Endometrial microvascular endothelial cells (primary cell): ENCODE data around the gene NAV1. TPM values are rescaled to one million over a fixed set of nuclear protein-coding genes. Genes with fewer than 3 reads are reported as not detected.
"Not testable (repeated sequence)": the region's sequence is repeated elsewhere in the genome, so short reads cannot be mapped to it uniquely, and the experiment has no call there.

Source experiments
- in situ Hi-C: cut with HindIII; loops from 2 replicates; pipeline ENCODE4 v1.10.0; 2017; ENCODE audit warnings: low sequenced_read_pairs, low pct_unique_long_range_greater_than_20kb; ENCODE audit errors: inconsistent ontology term
- total RNA-seq: library from RNA; depleted of rRNA; stranded (reverse); fragments of >200 nt; gene quantifications from one replicate; pipeline ENCODE4 v1.2.3, GENCODE V29; 2015; ENCODE audit errors: inconsistent ontology term

NAV1 gene
- total RNA-seq, 1 donor from 2014 or later = 47.8 TPM

- in situ Hi-C loops = loop anchor here (5.0 kb wide), 1 partner anchor 39 kb away; no protein-coding TSS in a partner anchor
Observed at GRCh38 chr1:201515895-201516294, 23.0 kb upstream of the NAV1 start.

DNA sequence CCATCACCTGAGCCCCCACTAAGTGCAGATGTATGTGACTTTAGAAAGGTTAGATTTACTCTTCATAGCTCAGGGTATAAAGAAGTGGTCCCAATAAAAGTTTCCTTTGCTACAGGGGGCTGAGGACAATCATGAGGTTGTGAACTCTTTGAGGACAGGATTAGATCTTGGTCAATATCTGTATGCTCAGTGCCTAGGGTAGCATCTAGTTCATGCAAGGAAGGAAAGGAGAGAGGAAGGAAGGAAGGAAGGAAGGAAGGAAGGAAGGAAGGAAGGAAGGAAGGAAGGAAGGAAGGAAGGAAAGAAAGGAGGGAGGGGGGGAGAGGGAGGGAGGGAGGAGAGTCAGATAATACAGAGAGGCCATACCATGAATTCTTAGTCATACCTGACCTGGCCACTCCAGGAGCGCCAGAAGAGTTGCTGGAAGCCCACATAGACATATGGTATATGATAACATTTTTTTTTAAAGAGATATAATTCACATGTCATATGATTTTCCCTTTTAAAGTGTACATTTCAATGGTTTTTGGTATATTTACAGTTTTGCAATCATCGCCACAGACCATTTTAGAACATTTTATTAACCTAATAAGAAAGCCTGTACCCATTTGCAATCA is 22.3 kb upstream of the NAV1 start:
- in situ Hi-C loops = loop anchor here (5.0 kb wide), 1 partner anchor 39 kb away; no protein-coding TSS in a partner anchor

- in situ Hi-C loops = loop anchor here (5.0 kb wide), 1 partner anchor 40 kb away; no protein-coding TSS in a partner anchor
Observed at GRCh38 chr1:201517631-201518030, 21.3 kb upstream of the NAV1 start.

DNA sequence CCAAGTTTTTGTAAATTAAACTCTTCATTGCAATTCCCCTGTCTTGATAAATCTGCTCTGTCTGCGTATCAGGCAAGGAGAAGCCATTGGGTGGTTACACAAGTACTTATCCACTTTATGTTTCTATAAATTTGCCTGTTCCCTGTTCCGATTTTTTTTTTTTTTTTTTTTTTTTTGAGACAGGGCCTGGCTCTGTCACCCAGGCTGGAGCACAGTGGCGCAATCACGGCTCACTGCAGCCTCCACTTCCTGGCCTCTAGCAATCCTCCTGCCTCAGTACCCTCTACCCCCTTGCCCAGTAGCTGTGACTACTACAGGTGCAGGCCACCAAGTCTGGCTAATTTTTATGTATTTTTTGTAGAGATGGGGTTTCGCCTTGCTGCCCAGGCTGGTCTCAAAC is 20.9 kb upstream of the NAV1 start:
- in situ Hi-C loops = loop anchor here (5.0 kb wide), 1 partner anchor 41 kb away; no protein-coding TSS in a partner anchor

DNA sequence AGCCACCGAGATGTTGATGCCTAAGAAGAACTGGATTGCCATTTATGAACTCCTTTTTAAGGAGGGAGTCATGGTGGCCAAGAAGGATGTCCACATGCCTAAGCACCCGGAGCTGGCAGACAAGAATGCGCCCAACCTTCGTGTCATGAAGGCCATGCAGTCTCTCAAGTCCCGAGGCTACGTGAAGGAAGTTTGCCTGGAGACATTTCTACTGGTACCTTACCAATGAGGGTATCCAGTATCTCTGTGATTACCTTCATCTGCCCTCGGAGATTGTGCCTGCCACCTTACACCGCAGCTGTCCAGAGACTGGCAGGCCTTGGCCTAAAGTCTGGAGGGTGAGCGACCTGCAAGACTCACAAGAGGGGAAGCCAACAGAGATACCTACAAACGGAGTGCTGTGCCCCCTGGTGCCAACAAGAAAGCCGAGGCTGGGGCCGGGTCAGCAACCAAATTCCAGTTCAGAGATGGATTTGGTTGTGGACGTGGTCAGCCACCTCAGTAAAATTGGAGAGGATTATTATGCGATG is 18.8 kb upstream of the NAV1 start:
- in situ Hi-C loops = not testable (repeated sequence)

DNA sequence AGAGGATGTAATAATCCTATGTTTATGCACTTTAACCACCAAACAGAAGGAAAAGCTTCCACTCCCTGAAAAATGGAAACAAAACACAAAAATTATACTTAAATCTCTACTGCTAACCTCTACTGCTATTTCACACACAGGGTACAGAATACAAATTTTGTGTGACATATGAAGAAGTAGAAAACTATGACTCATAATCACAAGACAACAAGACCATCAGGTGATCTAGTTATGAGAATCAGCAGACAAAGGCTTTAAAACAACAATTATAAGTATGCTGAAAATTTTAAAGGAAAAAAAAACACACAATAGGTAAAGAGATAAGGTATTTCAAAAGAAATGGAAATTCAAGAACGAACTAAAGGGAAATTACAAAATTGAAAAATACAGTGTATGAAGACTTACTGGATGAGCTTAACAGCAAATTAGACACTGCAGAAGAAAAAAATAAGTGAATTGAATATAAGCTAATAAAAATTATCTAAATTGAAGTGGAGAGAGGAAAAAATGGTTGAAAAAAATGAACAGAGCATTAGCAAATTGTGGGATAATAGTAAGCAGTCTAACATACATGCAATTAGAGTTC is 13.6 kb upstream of the NAV1 start:
- in situ Hi-C loops = no loop called here

DNA sequence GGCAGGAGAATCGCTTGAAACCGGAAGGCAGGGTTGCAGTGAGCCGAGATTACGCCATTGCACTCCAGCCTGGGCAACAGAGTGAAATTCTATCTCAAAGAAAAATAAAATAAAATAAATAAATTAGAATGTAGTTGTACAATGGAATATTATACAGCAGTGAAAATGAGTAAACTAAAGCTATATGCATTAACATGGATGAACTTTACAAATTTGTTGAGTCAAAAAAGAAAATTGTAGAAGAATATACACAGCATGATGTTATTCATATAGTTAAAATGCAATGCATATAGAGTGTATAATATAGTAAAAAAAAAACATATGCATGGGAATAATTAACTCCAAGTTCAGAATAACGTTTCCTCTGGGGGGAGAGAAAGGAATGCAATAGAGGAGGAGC is 11.0 kb upstream of the NAV1 start:
- in situ Hi-C loops = no loop called here

GRCh38 chr1:201528631-201529252 is 10.2 kb upstream of the NAV1 start:
- in situ Hi-C loops = no loop called here

- in situ Hi-C loops = no loop called here
Observed at GRCh38 chr1:201530741-201531531, 8.0 kb upstream of the NAV1 start.

- in situ Hi-C loops = no loop called here
Observed at GRCh38 chr1:201531551-201532425, 7.1 kb upstream of the NAV1 start.

GRCh38 chr1:201533836-201534235 is 5.1 kb upstream of the NAV1 start:
- in situ Hi-C loops = no loop called here

DNA sequence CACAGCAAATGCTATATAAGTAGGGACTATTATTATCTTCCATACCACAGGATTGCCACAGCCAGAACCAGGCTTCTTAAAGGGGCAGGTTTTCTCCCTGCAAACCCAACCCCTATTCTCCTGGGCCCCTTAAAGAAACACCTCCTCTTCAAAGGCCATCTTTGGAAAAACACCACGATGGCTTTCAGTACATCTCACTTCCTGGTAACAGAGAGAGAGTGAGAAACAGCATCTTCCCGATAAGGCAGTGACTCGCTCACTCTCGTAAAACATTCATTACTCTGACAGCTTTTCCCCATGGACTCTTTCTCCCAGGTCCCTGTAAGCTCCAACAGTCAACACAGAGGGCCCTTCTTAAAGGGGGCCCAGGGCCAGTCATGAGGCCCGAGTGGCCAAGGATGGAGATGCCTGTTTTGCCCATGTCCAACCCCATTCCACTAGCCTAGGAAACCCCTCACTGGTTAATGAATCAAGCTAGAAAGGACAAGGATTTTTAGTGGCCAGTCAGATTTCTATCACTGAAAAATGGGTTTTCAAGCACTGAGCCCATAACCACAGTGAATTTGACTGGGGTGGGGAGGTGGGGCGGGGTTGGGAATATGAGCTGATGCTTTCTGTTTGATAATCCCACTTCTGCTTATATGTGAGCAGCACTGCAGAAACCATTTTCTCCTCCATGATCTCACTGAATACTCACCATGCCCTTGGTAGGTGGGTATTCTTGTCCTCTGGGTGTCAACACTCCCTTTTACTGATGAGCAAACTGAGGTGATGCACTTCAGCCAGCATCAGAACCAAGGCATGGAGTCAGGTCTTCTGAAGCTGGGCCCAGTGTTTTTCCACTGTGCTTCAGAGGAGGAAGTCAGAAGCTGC is 3.6 kb upstream of the NAV1 start:
- in situ Hi-C loops = no loop called here

DNA sequence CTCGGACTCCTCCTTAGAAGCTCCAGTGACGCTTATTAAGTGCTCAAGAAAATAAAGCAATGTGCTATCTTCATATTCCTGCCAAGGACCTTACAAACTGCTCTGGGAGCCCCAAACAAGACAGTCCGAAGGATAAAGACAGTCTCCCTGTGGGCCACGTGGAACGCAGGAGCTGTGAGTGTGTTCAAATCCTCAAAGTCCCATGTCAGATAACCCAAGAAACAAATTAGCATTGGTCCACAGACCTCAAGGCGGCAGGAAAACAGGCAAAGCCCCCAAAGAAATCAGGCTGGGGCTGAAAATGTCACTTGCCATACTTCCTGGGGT is 3.0 kb upstream of the NAV1 start:
- in situ Hi-C loops = no loop called here

DNA sequence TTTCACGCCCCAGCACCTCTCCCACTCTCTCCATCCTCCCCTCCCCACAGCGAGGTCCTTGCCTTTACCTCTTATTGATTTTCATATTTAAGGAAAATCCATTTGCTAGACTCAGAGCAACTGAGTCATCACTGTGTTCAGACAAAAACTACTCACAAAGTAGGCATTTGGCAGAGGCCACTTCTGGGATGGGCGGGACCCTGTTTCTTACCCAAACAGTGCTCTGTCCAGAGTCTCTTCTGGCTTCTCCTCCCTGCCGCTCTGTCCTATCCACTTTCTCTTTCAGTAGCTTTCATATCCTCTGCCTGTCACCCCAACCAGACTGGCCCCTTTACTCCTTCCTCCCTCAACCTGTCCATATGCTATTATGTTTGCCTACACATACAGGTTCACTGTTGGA is 2.4 kb upstream of the NAV1 start:
- in situ Hi-C loops = no loop called here

- in situ Hi-C loops = no loop called here
Observed at GRCh38 chr1:201537028-201537427, 1.9 kb upstream of the NAV1 start.

GRCh38 chr1:201537467-201537866 is 1.5 kb upstream of the NAV1 start:
- in situ Hi-C loops = no loop called here

DNA sequence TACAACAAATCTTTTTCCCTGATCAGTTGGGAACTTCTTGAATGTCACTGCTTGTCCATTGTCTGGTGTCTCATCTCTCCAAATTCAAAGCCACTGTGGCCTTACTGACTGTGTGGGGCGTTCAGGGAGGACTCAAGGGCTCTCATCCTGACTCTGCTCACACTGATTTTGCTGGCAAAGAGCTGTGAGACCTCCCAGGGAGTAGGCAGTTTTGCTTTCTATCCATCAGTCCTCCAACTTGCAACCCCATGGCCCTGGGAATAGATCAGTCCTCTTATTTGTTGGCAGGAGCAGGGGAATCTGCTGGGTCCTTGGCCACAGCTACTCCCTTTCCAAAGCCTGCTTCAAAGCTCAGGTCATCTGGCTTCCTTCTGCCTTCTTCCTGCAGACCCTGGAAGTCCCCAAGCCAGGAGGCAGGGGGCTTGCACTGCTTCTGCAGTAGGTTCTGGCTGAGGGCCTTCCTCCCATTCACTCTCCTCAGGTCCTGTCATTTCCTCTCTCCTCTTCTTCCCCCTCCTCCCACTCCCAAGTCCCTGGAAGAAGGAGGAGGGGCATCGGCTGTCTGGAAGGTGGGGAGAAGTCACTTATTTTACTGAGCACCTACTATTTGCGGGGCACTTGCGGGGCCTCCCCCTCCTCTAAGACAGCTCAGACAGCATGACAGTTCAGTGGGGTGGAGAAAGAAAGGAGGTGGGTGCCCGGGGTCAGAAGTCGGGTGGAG is 876 bp upstream of the NAV1 start:
- in situ Hi-C loops = no loop called here
